ENCODE measurements around the gene SUN1.

Gene SUN1

DNA sequence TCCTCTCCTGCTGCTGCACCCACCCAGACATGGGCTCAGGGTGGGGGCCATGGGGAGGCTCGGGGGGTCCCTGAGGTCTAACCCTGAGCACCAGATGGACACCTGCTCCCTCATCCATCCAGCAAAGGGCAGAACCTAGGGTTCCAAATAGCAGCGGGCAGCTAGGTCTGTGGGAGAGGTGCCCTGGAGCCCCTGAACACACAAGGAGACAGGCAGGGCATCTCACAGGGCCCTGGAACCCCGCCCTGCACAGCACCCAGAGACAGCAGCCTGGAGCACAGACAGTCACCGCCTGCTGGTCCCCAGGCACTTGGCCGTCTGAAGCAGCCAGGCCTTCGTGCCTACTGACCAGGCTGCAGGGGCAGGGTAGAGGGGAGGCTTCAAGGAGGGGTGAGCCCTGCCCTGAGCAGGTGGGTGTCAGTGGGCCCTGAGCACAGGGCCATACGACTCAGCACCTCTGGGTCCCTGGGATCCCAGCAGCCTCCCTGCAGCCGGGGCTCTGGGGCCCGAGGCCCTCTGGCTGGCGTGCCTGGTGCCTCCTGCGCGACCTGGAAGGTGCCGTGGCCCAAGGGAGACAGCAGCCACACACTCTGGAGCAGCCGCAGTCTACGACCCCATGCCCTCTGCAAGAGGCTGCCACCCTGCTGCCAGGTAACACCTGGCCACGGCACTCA is 82.4 kb downstream of the SUN1 start:
- no peak overlapping the region for H3K4me3 Mint-ChIP-seq
- peaks cover 2% of the 10 kb centered on the region for H3K36me3 Mint-ChIP-seq (ENCODE audit: low read depth)
- peaks cover 2% of the 10 kb centered on the region for H3K27me3 Mint-ChIP-seq (ENCODE audit: low read depth)
- H3K9me3 Mint-ChIP-seq, result no peaks in the 10 kb centered on the region
- H3K4me1 Mint-ChIP-seq (ENCODE audit: low read depth), result peaks cover 2% of the 10 kb centered on the region
- H3K27ac Mint-ChIP-seq, result no peak overlapping the region
- no peak for DNase-seq (ENCODE audit: low spot score)

DNA sequence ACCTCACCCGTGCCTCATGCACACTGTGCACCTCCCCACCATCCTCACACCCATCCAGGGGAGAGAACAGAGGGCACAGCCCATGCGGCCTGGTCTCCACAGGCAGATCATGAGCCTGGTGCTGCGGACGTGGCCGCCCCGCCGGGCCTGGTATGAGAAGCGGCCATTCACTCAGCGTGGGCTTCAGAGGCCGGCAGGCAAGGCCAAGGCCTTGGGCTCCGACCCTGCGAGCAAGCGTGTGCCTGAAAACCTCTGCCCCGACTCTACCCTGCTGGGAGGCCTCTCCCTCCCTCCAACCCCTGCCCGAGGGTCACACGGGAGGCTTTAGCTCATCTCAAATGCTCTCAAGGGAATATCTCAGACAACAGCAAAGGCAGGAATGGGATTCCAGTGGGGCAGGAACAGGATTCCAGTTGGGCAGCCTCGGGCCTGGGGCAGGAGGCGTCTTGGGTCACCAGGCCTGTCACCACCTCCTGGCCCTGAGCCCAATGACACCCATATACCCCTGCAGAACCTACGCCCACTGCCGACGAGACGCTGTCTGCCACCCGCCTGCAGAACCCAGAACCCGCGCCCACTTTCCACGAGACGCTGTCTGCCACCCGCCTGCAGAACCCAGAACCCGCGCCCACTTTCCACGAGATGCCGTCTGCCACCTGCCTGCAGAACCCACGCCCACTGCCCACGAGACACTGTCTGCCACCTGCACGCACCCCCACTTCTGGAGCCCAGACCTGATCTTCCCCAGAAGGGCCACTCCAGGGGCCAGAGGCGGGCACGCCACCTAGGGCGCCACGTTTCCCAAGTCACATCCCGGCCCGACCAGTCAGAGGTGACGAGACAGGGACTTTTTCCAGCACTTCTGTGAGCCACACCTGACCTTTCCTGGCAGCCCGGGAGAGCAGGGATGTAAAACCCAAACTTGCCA is 83.3 kb downstream of the SUN1 start:
- no peak overlapping the region for H3K27ac Mint-ChIP-seq
- DNase-seq (ENCODE audit: low spot score), result no peak
- H3K36me3 Mint-ChIP-seq (ENCODE audit: low read depth), result peaks cover 2% of the 10 kb centered on the region
- no peaks in the 10 kb centered on the region for H3K9me3 Mint-ChIP-seq
- peaks cover 2% of the 10 kb centered on the region for H3K4me1 Mint-ChIP-seq (ENCODE audit: low read depth)
- no peak overlapping the region for H3K4me3 Mint-ChIP-seq
- no peaks in the 10 kb centered on the region for H3K27me3 Mint-ChIP-seq (ENCODE audit: low read depth)

DNA sequence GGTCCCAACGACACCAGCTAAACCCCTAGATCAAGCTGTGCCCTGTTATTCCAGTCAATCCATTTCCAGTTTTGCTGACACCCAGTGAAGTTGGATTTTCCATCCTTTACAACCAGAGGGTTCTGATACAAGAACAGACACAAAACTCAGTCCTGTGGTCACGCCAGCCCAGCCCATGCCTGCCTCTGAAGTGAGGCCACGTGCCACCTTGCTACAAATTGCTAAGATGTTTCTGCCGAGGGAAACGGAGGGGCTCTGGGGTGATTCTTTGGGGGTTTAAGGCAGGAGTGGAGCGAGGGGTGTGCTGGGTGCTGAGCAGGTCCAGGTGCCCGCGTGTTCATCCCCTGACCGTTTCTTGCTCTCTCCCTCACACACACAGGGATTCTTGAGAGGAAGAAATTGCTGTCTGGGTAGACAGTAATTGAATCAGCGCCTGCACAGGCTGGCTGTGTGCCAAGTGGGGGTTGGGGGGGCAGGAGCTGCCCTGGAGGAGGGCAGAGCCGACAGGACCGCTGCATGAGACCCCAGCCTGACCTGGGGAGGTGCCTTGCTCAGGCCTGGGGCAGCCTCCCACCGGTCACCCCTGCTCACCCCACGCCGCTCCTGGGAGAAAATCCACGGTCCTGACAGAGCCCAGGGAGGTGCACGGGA is 84.1 kb downstream of the SUN1 start:
- Mint-ChIP-seq H3K27ac (no peak overlapping the region), H3K4me3 (no peak overlapping the region), H3K27me3 (ENCODE audit: low read depth) (no peaks in the 10 kb centered on the region), H3K4me1 (ENCODE audit: low read depth) (peaks cover 10% of the 10 kb centered on the region), H3K9me3 (no peaks in the 10 kb centered on the region), H3K36me3 (ENCODE audit: low read depth) (peaks cover 4% of the 10 kb centered on the region)
- no peak for DNase-seq (ENCODE audit: low spot score)

DNA sequence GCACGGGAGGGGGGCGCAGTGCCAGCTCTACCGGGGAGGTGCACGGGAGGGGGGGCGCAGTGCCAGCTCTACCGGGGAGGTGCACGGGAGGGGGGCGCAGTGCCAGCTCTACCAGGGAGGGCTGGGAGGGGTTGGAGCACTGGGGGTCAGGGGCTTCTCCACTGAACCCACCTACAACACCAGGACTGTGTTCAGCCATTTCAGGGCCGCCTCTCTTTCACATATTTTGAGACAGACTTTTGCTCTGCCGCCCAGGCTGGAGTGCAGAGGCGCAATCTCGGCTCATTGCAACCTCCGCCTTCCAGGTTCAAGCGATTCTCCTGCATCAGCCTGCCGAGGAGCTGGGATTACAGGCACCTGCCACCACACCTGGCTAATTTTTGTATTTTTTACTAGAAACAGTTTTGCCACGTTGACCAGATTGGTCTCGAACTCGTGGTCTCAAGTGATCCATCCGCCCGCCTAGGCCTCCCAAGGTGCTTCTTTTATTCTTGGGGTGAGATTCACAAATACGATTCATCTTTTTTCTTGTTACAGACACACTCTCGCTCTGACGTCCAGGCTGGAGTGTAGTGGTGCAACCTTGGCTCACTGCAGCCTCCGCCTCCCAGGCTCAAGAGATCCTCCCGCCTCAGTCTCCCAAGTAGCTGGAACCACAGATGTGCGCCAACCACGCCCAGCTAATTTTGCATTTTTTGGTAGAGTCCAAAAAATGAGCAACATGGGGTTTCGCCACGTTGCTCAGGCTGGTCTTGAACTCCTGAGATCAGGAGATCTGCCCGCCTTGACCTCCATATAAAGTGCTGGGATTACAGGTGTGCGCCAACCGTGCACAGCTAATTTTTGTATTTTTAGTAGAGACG is 85.2 kb downstream of the SUN1 start:
- Mint-ChIP-seq H3K4me1 (ENCODE audit: low read depth) (peaks cover 13% of the 10 kb centered on the region), H3K27me3 (ENCODE audit: low read depth) (no peaks in the 10 kb centered on the region), H3K4me3 (no peak overlapping the region), H3K36me3 (ENCODE audit: low read depth) (peaks cover 4% of the 10 kb centered on the region), H3K9me3 (no peaks in the 10 kb centered on the region), H3K27ac (no peak overlapping the region)
- no peak for DNase-seq (ENCODE audit: low spot score)

DNA sequence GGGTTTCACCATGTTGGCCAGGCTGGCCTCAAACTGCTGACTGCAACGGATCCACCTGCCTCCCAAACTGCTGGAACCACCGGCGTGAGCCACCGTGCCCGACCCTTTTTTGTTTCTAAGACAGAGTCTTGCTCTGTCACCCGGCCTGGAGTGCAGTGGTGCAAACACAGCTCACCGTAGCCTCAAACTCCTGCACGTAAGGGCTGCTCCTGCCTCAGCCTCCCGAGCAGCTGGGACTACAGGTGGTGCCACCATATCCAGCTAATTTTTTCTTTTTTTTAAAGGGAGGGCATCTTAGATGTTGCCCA is 85.8 kb downstream of the SUN1 start:
- Mint-ChIP-seq H3K36me3 (ENCODE audit: low read depth) (peaks cover 4% of the 10 kb centered on the region), H3K4me1 (ENCODE audit: low read depth) (peaks cover 16% of the 10 kb centered on the region), H3K27ac (no peak overlapping the region), H3K4me3 (no peak overlapping the region), H3K9me3 (no peaks in the 10 kb centered on the region), H3K27me3 (ENCODE audit: low read depth) (no peaks in the 10 kb centered on the region)
- DNase-seq (ENCODE audit: low spot score), result no peak

DNA sequence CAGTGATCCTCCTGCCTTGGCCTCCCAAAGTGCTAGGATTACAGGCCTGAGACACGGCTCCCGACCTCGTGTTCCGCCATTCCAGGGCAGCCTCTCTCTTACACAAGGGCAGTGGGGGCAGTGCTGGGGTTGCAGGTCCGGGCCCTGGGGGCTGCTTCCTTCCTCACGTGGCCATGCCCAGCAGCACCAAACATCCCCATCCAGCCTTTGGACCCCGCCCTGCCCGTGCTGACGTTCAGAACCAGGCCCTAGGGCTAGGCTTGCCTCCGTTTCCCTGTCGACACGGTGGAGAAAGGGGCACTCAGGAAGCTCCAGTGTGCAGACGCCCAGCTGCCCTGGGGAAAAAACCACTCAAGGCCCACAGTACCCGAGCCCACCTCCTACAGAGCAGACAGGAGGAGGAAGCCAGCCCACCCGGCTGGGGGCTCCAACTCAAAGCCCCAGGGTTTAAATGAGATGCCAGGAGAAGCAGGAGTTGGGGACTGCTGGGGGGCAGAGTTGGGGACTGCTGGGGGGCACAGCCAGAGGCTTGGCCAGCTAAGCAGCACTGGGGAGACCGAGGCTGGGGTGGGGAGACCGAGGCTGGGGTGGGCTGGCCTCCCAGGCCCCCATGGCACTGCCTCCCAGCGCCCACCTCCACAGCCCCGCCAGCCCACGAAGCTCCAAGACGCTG is 86.3 kb downstream of the SUN1 start:
- Mint-ChIP-seq H3K4me1 (ENCODE audit: low read depth) (peaks cover 20% of the 10 kb centered on the region), H3K36me3 (ENCODE audit: low read depth) (peaks cover 4% of the 10 kb centered on the region), H3K27ac (no peak overlapping the region), H3K27me3 (ENCODE audit: low read depth) (no peaks in the 10 kb centered on the region), H3K4me3 (no peak overlapping the region), H3K9me3 (no peaks in the 10 kb centered on the region)
- no peak for DNase-seq (ENCODE audit: low spot score)

DNA sequence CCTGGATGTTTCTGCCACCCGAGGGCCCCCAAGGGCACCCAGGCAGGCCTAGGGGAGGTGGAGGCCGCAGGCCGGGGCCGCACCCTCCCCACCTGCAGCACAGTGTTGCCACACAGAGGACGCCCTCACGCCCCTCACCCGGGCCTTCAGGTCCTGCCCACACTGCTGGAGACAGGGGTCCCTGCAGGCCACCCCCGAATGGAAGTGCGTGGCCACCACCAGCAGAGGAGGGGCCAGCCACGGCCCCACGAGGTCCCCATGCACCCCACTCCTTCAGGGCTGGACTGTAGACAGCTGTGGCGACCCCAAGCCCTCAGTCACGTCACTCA is 86.8 kb downstream of the SUN1 start:
- peaks cover 20% of the 10 kb centered on the region for H3K4me1 Mint-ChIP-seq (ENCODE audit: low read depth)

DNA sequence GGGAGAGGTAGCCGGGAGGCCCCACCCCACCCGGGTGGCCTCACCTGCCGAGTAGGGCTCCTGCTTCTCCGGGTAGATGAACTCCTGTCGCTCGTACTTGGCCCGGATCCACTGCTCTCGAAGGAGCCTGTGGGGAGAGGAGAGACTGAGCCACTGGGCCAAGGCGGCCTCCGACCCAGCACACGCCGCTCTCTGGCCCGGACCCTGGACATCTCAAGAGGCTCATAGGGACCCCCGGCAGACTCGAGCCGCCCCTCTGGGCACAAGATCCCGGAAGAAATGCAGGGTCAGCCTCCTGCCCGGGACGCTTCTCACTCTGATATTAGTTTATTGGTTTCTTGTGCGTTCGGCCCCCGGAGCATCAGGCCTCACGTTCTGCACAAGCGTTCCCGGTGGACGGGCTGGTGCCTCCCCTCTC is 87.7 kb downstream of the SUN1 start:
- no peak overlapping the region for H3K4me3 Mint-ChIP-seq
- no peaks in the 10 kb centered on the region for H3K9me3 Mint-ChIP-seq
- H3K27me3 Mint-ChIP-seq (ENCODE audit: low read depth), result no peaks in the 10 kb centered on the region
- peaks cover 23% of the 10 kb centered on the region for H3K4me1 Mint-ChIP-seq (ENCODE audit: low read depth)
- DNase-seq (ENCODE audit: low spot score), result no peak
- H3K27ac Mint-ChIP-seq, result no peak overlapping the region
- peaks cover 5% of the 10 kb centered on the region for H3K36me3 Mint-ChIP-seq (ENCODE audit: low read depth)

More for the DNA sequence above, 86.8 kb downstream of the SUN1 start:
- Mint-ChIP-seq H3K36me3 (ENCODE audit: low read depth) (peaks cover 4% of the 10 kb centered on the region), H3K9me3 (no peaks in the 10 kb centered on the region), H3K4me3 (no peak overlapping the region), H3K27me3 (ENCODE audit: low read depth) (no peaks in the 10 kb centered on the region), H3K27ac (no peak overlapping the region)
- no peak for DNase-seq (ENCODE audit: low spot score)

DNA sequence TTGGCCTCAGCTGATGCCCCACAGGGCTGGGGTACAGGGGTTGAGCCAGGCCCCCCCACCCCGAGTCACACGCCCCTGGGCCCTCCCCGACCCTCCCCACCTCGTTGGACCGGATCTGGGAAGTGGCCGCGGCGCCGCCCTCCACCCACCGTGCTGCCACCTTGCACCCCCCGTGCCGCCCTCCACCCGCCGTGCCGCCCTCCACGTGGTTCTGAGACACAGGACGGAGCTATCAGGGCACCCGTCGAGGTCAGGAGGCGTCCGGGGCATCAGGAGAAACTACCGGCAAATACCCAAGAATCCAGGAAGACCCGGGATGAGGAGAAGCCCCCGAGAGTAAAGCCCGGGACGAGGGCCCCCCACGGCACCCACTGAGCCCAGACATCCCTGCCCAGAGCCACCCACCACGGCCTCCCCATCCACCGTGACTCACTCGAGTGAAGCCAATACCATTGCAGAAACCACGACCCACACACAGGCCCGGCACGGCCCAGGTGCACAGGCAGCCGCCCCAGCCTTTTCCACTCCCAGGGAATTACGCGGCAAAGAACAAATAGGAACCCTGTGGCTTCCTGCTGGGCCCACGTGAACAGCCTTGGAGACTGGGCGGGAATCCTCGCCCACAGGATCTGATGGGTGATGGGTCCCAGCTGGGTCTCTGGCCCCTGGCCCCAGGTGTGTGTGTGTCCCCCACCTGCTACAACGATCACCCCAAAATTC is 88.2 kb downstream of the SUN1 start:
- DNase-seq (ENCODE audit: low spot score), result no peak
- Mint-ChIP-seq H3K36me3 (ENCODE audit: low read depth) (peaks cover 5% of the 10 kb centered on the region), H3K4me1 (ENCODE audit: low read depth) (peaks cover 23% of the 10 kb centered on the region)

DNA sequence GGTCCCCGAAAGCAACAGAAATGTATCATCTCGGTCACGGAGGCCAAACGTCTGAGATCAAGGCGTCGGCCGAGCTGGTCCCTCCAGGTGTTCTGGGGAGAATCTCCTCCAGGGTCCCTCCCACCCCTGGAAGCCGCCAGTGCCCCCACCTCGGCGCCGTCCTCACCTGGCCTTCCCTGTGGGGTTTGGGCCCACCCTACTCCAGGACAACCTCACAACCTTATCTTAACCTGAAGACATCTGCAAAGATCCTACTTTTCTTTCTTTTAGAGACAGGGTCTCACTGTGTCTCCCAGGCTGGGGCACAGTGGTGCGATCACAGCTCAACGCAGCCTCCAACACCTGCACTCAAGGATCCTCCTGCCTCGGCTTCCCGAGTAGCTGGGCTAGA is 88.8 kb downstream of the SUN1 start:
- peaks cover 23% of the 10 kb centered on the region for H3K4me1 Mint-ChIP-seq (ENCODE audit: low read depth)
- peaks cover 5% of the 10 kb centered on the region for H3K36me3 Mint-ChIP-seq (ENCODE audit: low read depth)
- no peaks in the 10 kb centered on the region for H3K27me3 Mint-ChIP-seq (ENCODE audit: low read depth)
- peak overlapping the region; percentile 59 for H3K4me3 Mint-ChIP-seq
- DNase-seq (ENCODE audit: low spot score), result no peak
- no peaks in the 10 kb centered on the region for H3K9me3 Mint-ChIP-seq
- H3K27ac Mint-ChIP-seq, result peak overlapping the region; percentile 69

More for the DNA sequence above, 88.2 kb downstream of the SUN1 start:
- peak overlapping the region; percentile 69 for H3K27ac Mint-ChIP-seq
- H3K27me3 Mint-ChIP-seq (ENCODE audit: low read depth), result no peaks in the 10 kb centered on the region
- H3K9me3 Mint-ChIP-seq, result no peaks in the 10 kb centered on the region
- peak overlapping the region; percentile 59 for H3K4me3 Mint-ChIP-seq

DNA sequence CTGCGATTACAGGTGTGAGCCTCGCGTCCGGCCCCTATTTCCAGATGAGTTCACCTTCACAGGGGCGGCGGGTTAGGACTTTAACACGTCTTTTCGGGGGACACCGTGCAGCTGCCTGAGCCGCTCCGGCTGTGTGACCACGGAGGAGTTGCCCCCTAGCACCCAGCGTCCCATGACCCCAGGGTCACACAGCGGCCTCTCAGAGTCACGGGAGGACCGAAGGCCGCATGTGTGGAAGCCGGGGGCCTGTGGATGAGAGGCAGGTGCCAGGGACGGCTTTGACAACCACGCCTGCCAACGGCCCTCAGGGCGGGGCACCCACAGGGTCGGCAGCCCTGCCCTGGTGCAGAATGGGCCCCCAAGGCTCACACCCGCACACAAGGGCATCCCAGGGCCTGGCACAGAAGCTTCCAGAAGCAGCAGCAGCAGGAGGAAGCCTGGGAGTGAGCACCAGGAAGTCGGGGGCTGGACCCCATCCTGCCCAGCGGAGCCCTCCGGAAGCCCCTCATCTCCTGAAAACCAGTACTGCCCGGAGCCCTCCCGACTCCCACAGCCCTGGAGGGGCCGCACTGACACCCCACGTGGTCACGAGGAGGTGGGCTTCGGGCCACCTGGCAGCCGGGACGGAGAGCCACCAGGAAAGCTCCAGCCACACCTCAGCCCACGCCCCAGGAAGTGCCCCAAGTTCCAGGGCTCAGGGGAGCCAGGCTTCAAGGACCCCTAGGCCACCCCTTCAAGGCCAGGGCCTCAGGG is 89.5 kb downstream of the SUN1 start:
- peaks cover 23% of the 10 kb centered on the region for H3K4me1 Mint-ChIP-seq (ENCODE audit: low read depth)
- H3K9me3 Mint-ChIP-seq, result no peaks in the 10 kb centered on the region
- no peak for DNase-seq (ENCODE audit: low spot score)
- no peaks in the 10 kb centered on the region for H3K27me3 Mint-ChIP-seq (ENCODE audit: low read depth)
- H3K36me3 Mint-ChIP-seq (ENCODE audit: low read depth), result peaks cover 5% of the 10 kb centered on the region
- H3K4me3 Mint-ChIP-seq, result peak overlapping the region; percentile 89
- peak overlapping the region; percentile 94 for H3K27ac Mint-ChIP-seq

DNA sequence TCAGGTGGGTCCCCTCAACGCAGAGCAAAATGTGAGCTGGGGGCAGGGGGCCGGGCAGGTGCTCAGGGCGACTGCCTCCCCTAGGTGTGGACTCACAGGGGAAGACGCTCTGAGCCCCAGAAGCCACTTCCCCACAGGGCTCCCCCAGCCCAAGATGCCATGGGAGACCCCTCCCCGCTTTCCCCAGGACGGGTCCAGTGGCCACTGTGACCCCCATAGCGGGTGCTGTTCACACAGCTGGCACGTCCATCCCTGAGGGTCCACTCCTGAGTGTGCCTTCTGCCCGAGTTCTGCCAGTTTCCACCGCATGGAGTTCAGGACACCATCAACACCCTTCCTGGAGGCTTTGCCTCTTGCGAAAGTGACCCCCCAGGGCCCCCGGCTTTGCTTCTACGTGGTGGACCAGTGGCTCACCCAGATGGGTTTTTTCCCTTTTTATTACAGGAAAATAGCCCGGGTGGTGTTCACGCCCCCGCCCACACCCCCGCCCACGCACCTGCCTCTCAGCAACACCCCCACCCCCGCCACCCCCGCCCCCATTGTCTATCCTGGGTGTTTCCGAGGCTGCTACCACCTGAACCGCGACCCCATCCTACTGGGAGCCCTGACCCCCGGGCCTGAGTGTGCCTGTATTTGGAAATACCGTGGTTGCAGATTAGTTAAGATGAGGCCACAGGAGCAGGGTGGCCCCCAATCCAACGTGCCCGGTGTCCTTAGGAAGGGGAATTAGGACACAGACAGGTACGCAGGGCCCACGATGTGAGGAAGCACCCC is 90.2 kb downstream of the SUN1 start:
- Mint-ChIP-seq H3K27ac (peak overlapping the region; percentile 94), H3K4me3 (peak overlapping the region; percentile 89), H3K36me3 (ENCODE audit: low read depth) (peaks cover 5% of the 10 kb centered on the region), H3K27me3 (ENCODE audit: low read depth) (no peaks in the 10 kb centered on the region), H3K4me1 (ENCODE audit: low read depth) (peaks cover 23% of the 10 kb centered on the region), H3K9me3 (no peaks in the 10 kb centered on the region)
- DNase-seq (ENCODE audit: low spot score), result no peak

Measured in T-helper 2 cell treated with Interferon-gamma antibody and Interleukin-4, amounts not matched to agents 5 μg/mL and 100 μg/mL, for 36 hours (primary cell).